NCI-H1417 (cell line): ENCODE measurements around the gene TRAF3IP3.

Source experiments
- DNase-seq, 3 experiments: peaks; one replicate each; lab custom pipeline; 2025; lab: John Stamatoyannopoulos, UW

The TRAF3IP3 gene

GRCh38 chr1:209755926-209756614, at the start of gene TRAF3IP3:
TRAF3IP3 (plus strand) TSS chr1:209756053; CDS start chr1:209760040, 3,987 bp downstream.
- DNase-seq, result no peak

- DNase-seq, result no peak
Observed at GRCh38 chr1:209706622-209707021, 49.2 kb upstream of the TRAF3IP3 start.

- no peak for DNase-seq
Observed at GRCh38 chr1:209707308-209707707, 48.5 kb upstream of the TRAF3IP3 start.

GRCh38 chr1:209708297-209708696, 47.6 kb upstream of the TRAF3IP3 start:
- DNase-seq, result no peak

- no peak for DNase-seq
Observed at GRCh38 chr1:209710093-209710492, 45.8 kb upstream of the TRAF3IP3 start.

- no peak for DNase-seq
Observed at GRCh38 chr1:209710847-209711246, 45.0 kb upstream of the TRAF3IP3 start.

GRCh38 chr1:209714338-209714737, 41.5 kb upstream of the TRAF3IP3 start:
- no peak for DNase-seq

- no peak for DNase-seq
Observed at GRCh38 chr1:209715314-209715713, 40.5 kb upstream of the TRAF3IP3 start.

GRCh38 chr1:209717818-209718217, 38.0 kb upstream of the TRAF3IP3 start:
- DNase-seq, result no peak

GRCh38 chr1:209720326-209720725, 35.5 kb upstream of the TRAF3IP3 start:
- DNase-seq, result no peak

GRCh38 chr1:209720826-209721225, 35.0 kb upstream of the TRAF3IP3 start:
- DNase-seq, result no peak

- no peak for DNase-seq
Observed at GRCh38 chr1:209721323-209721722, 34.5 kb upstream of the TRAF3IP3 start.

GRCh38 chr1:209723265-209723664, 32.6 kb upstream of the TRAF3IP3 start:
- DNase-seq, result no peak

GRCh38 chr1:209723756-209724693, 31.8 kb upstream of the TRAF3IP3 start:
- no peak for DNase-seq

GRCh38 chr1:209727286-209727685, 28.6 kb upstream of the TRAF3IP3 start:
- DNase-seq, result no peak

- no peak for DNase-seq
Observed at GRCh38 chr1:209727785-209728184, 28.1 kb upstream of the TRAF3IP3 start.

- no peak for DNase-seq
Observed at GRCh38 chr1:209728466-209728865, 27.4 kb upstream of the TRAF3IP3 start.

GRCh38 chr1:209729436-209729835, 26.4 kb upstream of the TRAF3IP3 start:
- no peak for DNase-seq

- DNase-seq, result no peak
Observed at GRCh38 chr1:209732725-209733124, 23.1 kb upstream of the TRAF3IP3 start.

- DNase-seq, result no peak
Observed at GRCh38 chr1:209733409-209734192, 22.3 kb upstream of the TRAF3IP3 start.

GRCh38 chr1:209736490-209737117, 19.2 kb upstream of the TRAF3IP3 start:
- no peak for DNase-seq

GRCh38 chr1:209737118-209737505, 18.7 kb upstream of the TRAF3IP3 start:
- DNase-seq, result no peak
